ENCODE measurements around the gene MYCBP2.

DNA sequence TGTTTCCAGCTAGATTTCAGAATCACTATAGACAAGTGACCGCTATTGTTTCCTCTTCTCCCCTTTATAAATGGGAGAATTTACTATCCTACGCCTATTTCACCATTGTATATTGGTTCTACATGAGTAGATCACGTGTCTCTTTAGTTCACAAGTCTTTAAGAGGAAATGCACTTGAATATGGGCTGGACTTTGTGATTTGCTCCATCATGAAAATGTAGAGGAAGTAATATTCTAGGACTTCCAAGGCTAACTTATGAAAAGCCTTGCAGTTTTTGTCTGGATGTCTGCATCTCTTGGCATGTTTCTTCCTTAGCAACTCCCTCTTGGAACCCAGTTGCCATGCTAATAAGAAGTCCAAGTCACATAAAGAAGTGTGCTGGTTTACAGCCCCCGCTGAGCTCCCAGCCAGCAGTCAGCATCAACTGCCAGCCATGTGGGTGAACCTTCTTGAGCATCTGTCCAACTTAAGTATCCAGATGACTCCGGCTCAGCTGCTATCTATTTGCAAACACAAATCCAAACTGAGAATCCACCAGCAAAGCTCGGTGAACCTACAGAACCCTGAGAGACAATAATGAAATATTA lies 295.1 kb downstream of the MYCBP2 start:
- TF ChIP-seq, protein P1, sequence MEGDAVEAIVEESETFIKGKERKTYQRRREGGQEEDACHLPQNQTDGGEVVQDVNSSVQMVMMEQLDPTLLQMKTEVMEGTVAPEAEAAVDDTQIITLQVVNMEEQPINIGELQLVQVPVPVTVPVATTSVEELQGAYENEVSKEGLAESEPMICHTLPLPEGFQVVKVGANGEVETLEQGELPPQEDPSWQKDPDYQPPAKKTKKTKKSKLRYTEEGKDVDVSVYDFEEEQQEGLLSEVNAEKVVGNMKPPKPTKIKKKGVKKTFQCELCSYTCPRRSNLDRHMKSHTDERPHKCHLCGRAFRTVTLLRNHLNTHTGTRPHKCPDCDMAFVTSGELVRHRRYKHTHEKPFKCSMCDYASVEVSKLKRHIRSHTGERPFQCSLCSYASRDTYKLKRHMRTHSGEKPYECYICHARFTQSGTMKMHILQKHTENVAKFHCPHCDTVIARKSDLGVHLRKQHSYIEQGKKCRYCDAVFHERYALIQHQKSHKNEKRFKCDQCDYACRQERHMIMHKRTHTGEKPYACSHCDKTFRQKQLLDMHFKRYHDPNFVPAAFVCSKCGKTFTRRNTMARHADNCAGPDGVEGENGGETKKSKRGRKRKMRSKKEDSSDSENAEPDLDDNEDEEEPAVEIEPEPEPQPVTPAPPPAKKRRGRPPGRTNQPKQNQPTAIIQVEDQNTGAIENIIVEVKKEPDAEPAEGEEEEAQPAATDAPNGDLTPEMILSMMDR (IDR thresholded peaks at IDR 0.05) = no peak
- TF ChIP-seq RAD21 (IDR thresholded peaks at IDR 0.05; ENCODE audit: low read length) (no peak), EZH2phosphoT487 (IDR thresholded peaks at IDR 0.05; ENCODE audit: borderline replicate concordance, low read depth) (no peak), EP300 (IDR thresholded peaks at IDR 0.05; ENCODE audit: borderline replicate concordance in 1 of 2, low read depth in 1 of 2, low read length in 1 of 2) (no peak), POLR2AphosphoS5 (IDR thresholded peaks at IDR 0.05; ENCODE audit: low read depth, low read length) (no peak), GABPA (IDR thresholded peaks at IDR 0.05; ENCODE audit: low read depth) (no peak), ELF1 (IDR thresholded peaks at IDR 0.05) (no peak)
